A549 (cell line): ENCODE results near the gene HNRNPM.

Experiments
- EP300 ChIP-seq, 2 experiments: fragments of >200 bp; sonication (Bioruptor Twin); formaldehyde crosslinking; IDR thresholded peaks; 2 replicates in 1 of 2; 3 replicates in 1 of 2; pipeline ENCODE4 v1.6.1; 2016 to 2017
- HEYL ChIP-seq: fragments of 250-450 bp; sonication (Bioruptor Pico); IDR thresholded peaks from 2 replicates; pipeline ENCODE4 v1.8.0; 2021; ENCODE audit warnings: mild to moderate bottlenecking, moderate library complexity
- KDM1A ChIP-seq: fragments of 200-600 bp; sonication (generic); IDR thresholded peaks from 2 replicates; pipeline ENCODE4 v1.6.1; 2016; ENCODE audit warnings: low read depth, mild to moderate bottlenecking
- NFE2L2 ChIP-seq: fragments of 150-350 bp; conservative IDR thresholded peaks from 2 replicates; pipeline ENCODE4 v1.6.1; 2014; ENCODE audit warnings: low read length
- POLR2A ChIP-seq: IDR thresholded peaks from 2 replicates; pipeline ENCODE4 v1.6.1; 2012; ENCODE audit warnings: mild to moderate bottlenecking, low read length
- RNF2 ChIP-seq: fragments of 200-600 bp; sonication (generic); IDR thresholded peaks from 2 replicates; pipeline ENCODE4 v1.6.1; 2016; ENCODE audit warnings: low read depth, mild to moderate bottlenecking, antibody characterized with exemption, moderate library complexity, borderline replicate concordance
- SREBF2 ChIP-seq: fragments of 450-650 bp; IDR thresholded peaks from 2 replicates; pipeline ENCODE4 v1.6.1; 2014; ENCODE audit warnings: mild to moderate bottlenecking, moderate library complexity
- TF ChIP-seq, protein P1 (sequence below): fragments of >200 bp; sonication (Bioruptor Twin); formaldehyde crosslinking; IDR thresholded peaks from 3 replicates; pipeline ENCODE4 v1.5.1; 2016
- TF ChIP-seq, protein P2 (sequence below): fragments of 200-600 bp; sonication (generic); IDR thresholded peaks from 2 replicates; pipeline ENCODE4 v1.6.1; 2016; ENCODE audit warnings: antibody characterized with exemption, mild to moderate bottlenecking, moderate library complexity
- TF ChIP-seq, protein P3 (sequence below): IDR thresholded peaks from 2 replicates; pipeline ENCODE4 v1.6.1; 2012
- TF ChIP-seq, protein P4 (sequence below): fragments of 250-450 bp; sonication (Bioruptor Pico); IDR thresholded peaks from 2 replicates; pipeline ENCODE4 v1.5.0; 2021; ENCODE audit warnings: mild to moderate bottlenecking, moderate library complexity, borderline replicate concordance
- TF ChIP-seq, protein P5 (sequence below): IDR thresholded peaks from 2 replicates; pipeline ENCODE4 v1.6.1; 2012

DNA sequence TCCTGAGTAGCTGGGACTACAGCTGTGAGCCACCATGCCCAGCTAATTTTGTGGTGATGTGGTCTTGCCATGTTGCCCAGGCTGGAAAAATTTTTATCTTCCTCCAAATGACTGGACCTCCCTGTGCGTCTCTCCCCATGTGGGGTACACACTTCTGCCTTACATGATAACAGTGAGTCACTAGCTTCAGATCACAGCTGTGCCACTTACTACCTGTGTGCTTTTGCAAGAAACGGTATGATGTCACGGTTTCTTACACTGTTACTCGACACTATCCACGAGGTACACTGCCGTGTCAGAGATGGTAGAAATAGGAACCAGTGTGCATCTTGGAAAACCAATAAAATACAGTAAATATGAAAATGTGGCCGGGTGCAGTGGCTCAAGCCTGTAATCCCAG lies 86.7 kb downstream of the HNRNPM start:
- TF ChIP-seq, protein P1, sequence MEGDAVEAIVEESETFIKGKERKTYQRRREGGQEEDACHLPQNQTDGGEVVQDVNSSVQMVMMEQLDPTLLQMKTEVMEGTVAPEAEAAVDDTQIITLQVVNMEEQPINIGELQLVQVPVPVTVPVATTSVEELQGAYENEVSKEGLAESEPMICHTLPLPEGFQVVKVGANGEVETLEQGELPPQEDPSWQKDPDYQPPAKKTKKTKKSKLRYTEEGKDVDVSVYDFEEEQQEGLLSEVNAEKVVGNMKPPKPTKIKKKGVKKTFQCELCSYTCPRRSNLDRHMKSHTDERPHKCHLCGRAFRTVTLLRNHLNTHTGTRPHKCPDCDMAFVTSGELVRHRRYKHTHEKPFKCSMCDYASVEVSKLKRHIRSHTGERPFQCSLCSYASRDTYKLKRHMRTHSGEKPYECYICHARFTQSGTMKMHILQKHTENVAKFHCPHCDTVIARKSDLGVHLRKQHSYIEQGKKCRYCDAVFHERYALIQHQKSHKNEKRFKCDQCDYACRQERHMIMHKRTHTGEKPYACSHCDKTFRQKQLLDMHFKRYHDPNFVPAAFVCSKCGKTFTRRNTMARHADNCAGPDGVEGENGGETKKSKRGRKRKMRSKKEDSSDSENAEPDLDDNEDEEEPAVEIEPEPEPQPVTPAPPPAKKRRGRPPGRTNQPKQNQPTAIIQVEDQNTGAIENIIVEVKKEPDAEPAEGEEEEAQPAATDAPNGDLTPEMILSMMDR: no peak
- TF ChIP-seq POLR2A (no peak), EP300 (IDR thresholded peaks at IDR 0.05) (no peak), RNF2 (no peak), HEYL (CRISPR knock-in tag) (no peak), NFE2L2 (no peak), SREBF2 (no peak), KDM1A (no peak)
- TF ChIP-seq, protein P2, sequence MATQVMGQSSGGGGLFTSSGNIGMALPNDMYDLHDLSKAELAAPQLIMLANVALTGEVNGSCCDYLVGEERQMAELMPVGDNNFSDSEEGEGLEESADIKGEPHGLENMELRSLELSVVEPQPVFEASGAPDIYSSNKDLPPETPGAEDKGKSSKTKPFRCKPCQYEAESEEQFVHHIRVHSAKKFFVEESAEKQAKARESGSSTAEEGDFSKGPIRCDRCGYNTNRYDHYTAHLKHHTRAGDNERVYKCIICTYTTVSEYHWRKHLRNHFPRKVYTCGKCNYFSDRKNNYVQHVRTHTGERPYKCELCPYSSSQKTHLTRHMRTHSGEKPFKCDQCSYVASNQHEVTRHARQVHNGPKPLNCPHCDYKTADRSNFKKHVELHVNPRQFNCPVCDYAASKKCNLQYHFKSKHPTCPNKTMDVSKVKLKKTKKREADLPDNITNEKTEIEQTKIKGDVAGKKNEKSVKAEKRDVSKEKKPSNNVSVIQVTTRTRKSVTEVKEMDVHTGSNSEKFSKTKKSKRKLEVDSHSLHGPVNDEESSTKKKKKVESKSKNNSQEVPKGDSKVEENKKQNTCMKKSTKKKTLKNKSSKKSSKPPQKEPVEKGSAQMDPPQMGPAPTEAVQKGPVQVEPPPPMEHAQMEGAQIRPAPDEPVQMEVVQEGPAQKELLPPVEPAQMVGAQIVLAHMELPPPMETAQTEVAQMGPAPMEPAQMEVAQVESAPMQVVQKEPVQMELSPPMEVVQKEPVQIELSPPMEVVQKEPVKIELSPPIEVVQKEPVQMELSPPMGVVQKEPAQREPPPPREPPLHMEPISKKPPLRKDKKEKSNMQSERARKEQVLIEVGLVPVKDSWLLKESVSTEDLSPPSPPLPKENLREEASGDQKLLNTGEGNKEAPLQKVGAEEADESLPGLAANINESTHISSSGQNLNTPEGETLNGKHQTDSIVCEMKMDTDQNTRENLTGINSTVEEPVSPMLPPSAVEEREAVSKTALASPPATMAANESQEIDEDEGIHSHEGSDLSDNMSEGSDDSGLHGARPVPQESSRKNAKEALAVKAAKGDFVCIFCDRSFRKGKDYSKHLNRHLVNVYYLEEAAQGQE: no peak
- TF ChIP-seq, protein P3, sequence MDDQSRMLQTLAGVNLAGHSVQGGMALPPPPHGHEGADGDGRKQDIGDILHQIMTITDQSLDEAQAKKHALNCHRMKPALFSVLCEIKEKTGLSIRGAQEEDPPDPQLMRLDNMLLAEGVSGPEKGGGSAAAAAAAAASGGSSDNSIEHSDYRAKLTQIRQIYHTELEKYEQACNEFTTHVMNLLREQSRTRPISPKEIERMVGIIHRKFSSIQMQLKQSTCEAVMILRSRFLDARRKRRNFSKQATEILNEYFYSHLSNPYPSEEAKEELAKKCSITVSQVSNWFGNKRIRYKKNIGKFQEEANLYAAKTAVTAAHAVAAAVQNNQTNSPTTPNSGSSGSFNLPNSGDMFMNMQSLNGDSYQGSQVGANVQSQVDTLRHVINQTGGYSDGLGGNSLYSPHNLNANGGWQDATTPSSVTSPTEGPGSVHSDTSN: no peak
- TF ChIP-seq, protein P4, sequence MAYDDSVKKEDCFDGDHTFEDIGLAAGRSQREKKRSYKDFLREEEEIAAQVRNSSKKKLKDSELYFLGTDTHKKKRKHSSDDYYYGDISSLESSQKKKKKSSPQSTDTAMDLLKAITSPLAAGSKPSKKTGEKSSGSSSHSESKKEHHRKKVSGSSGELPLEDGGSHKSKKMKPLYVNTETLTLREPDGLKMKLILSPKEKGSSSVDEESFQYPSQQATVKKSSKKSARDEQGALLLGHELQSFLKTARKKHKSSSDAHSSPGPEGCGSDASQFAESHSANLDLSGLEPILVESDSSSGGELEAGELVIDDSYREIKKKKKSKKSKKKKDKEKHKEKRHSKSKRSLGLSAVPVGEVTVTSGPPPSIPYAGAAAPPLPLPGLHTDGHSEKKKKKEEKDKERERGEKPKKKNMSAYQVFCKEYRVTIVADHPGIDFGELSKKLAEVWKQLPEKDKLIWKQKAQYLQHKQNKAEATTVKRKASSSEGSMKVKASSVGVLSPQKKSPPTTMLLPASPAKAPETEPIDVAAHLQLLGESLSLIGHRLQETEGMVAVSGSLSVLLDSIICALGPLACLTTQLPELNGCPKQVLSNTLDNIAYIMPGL (CRISPR knock-in tag): no peak
- TF ChIP-seq, protein P5, sequence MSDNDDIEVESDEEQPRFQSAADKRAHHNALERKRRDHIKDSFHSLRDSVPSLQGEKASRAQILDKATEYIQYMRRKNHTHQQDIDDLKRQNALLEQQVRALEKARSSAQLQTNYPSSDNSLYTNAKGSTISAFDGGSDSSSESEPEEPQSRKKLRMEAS: no peak
